Mucosa of descending colon (tissue), 3 donors: ENCODE data around the gene KIFC3. TPM values are rescaled to one million over a fixed set of nuclear protein-coding genes. Genes with fewer than 3 reads are reported as not detected.
"Not testable (repeated sequence)": the region's sequence is repeated elsewhere in the genome, so short reads cannot be mapped to it uniquely, and the experiment has no call there.

Source experiments
- ATAC-seq: fragments of 200-7000 bp; cut with Tn5 transposase; one replicate; pipeline ENCODE4 v1.9.1; 2020; ENCODE audit warnings: mild to moderate bottlenecking, moderate library complexity
- DNase-seq, 3 donors: peaks; one replicate each; pipeline ENCODE4 v3.0.0-alpha.2; 2020
- H3K36me3 ChIP-seq: fragments of 200-600 bp; one replicate; pipeline ENCODE4 v1.8.0; 2021; ENCODE audit warnings: low read depth, mild to moderate bottlenecking
- H3K4me1 ChIP-seq: fragments of 200-600 bp; one replicate; pipeline ENCODE4 v1.8.0; 2021; ENCODE audit warnings: low read depth, mild to moderate bottlenecking
- H3K4me3 ChIP-seq: fragments of 200-600 bp; one replicate; pipeline ENCODE4 v1.8.0; 2021; ENCODE audit warnings: mild to moderate bottlenecking
- H3K9me3 ChIP-seq: fragments of 200-600 bp; one replicate; pipeline ENCODE4 v1.8.0; 2021; ENCODE audit warnings: mild to moderate bottlenecking
- CTCF ChIP-seq: fragments of 200-600 bp; IDR thresholded peaks from one replicate; pipeline ENCODE4 v1.8.0; 2022; ENCODE audit warnings: antibody characterized with exemption, mild to moderate bottlenecking
- intact Hi-C, 2 donors: fragments of 100-400 bp; cut with DNase I in 1 of 2; cut with micrococcal nuclease in 1 of 2; formaldehyde crosslinking; loops; one replicate each; pipeline versions ENCODE4 v1.11.0 to v1.11.1; 2022; cut with DNase I, micrococcal nuclease
- microRNA-seq: library from miRNA; unstranded; fragments of <30 nt; microRNA quantifications from one replicate; pipeline ENCODE4, GENCODE V29; 2019
- total RNA-seq, 3 donors: library from RNA; stranded (reverse); fragmentation: NEBNext Ultra II Directional in 2 of 3; extraction: Animal tissue kit (Norgen Biotek cat#: 25700) in 2 of 3; gene quantifications; one replicate each; pipeline versions ENCODE4 v1.2.1 to v1.2.4, GENCODE V29; 2021 to 2023
- donor health status: DM: no; HTN: no; CAD: no; lungs with moderate emphysema.
- donor health status: DM: no; HTN: no; CAD: no.
- donor health status: DM: no; HTN: yes; CAD: no.

KIFC3 gene
- total RNA-seq, 3 donors from 2014 or later = 3.7 to 17.2 (median 8.3) TPM

DNA sequence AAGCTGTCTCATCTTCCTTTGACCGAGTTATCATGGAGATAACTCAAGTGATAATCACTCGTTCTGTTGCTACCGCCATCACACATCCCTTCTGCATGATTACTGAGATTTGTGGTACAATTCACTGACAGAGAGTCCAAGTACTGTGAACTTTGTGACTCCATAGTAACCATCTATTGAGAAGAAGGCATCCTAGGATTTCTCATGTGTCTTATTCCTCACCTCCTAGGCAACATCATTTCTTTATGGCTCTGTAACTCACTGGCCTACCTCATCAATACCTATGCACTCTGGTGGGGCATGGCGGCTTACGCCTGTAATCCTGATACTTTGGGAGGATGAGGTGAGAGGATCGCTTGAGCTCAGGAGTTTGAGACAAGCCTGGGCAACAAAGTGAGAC, 88.2 kb downstream of the KIFC3 start:
- no peaks in the 10 kb centered on the region for H3K4me1 ChIP-seq
- no peak for TF ChIP-seq CTCF
- H3K9me3 ChIP-seq = no peaks in the 10 kb centered on the region
- DNase-seq (no peak), ATAC-seq (no peak)
- intact Hi-C loops = no loop called here
- H3K36me3 ChIP-seq = no peaks in the 10 kb centered on the region
- H3K4me3 ChIP-seq = no peak overlapping the region

GRCh38 chr16:57713596-57713995, 88.7 kb downstream of the KIFC3 start:
- Histone ChIP-seq H3K36me3 (no peaks in the 10 kb centered on the region), H3K9me3 (no peaks in the 10 kb centered on the region), H3K4me1 (no peaks in the 10 kb centered on the region), H3K4me3 (no peak overlapping the region)
- ATAC-seq (no peak), DNase-seq (no peak)
- TF ChIP-seq CTCF = no peak
- intact Hi-C loops = no loop called here

- H3K4me1 ChIP-seq, DNase-seq, ATAC-seq, H3K36me3 ChIP-seq, intact Hi-C loops, H3K9me3 ChIP-seq, H3K4me3 ChIP-seq: not testable (repeated sequence)
Observed at GRCh38 chr16:57712569-57712968, 89.7 kb downstream of the KIFC3 start.

DNA sequence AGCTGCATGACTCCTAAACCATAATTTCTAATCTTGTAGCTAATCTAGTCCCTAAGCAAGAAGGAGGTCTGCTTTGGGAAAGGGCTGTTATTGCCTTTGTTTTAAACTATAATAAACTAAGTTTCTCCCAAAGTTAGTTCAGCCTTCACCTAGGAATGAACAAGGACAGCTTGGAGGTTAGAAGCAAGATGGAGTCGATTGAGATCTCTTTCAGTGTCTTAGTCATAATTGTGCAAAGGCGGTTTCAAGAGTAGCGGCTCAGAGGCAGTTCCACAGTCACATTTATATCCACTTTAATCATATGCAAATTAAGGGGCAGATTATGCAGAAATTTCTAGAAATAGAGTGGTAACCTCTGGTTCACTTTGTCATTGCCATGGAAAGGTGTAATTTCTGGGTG, 90.3 kb downstream of the KIFC3 start:
- Histone ChIP-seq H3K4me3 (no peak overlapping the region), H3K36me3 (no peaks in the 10 kb centered on the region), H3K9me3 (no peaks in the 10 kb centered on the region), H3K4me1 (no peaks in the 10 kb centered on the region)
- DNase-seq (no peak), ATAC-seq (no peak)
- intact Hi-C loops = no loop called here
- TF ChIP-seq CTCF = no peak

- no peaks in the 10 kb centered on the region for H3K4me1 ChIP-seq
- DNase-seq (no peak), ATAC-seq (no peak)
- no peaks in the 10 kb centered on the region for H3K36me3 ChIP-seq
- TF ChIP-seq CTCF = no peak
- H3K9me3 ChIP-seq = no peaks in the 10 kb centered on the region
- intact Hi-C loops = no loop called here
- H3K4me3 ChIP-seq = no peak overlapping the region
Observed at GRCh38 chr16:57711346-57711745, 90.9 kb downstream of the KIFC3 start.

GRCh38 chr16:57709663-57710062, 92.6 kb downstream of the KIFC3 start:
- Histone ChIP-seq H3K9me3 (no peaks in the 10 kb centered on the region), H3K36me3 (no peaks in the 10 kb centered on the region), H3K4me1 (no peaks in the 10 kb centered on the region), H3K4me3 (no peak overlapping the region)
- ATAC-seq (no peak), DNase-seq (no peak)
- intact Hi-C loops = no loop called here
- TF ChIP-seq CTCF = no peak

Small RNA genes lying within 50 kb of the gene (microRNA-seq; reads per million reads assigned to microRNA genes)
- gene MIR6772 = not detected

Other genes with a start within 250 kb of the KIFC3 start
- 100 to 1,000 TPM in 1 of 3 donors, 10 to 100 TPM in 2; 37.0 to 104 (median 98.4) TPM for gene ADGRG1, start 173.9 kb downstream of the KIFC3 start, total RNA-seq
- 1 to 10 TPM in 2 of 3 donors, under 1 TPM in 1; 0.84 to 3.4 (median 1.8) TPM for gene ADGRG3, start 134.2 kb downstream of the KIFC3 start, total RNA-seq
- not detected for gene DRC7, start 107.7 kb downstream of the KIFC3 start, total RNA-seq
- 10 to 100 TPM; 12.8 to 21.1 (median 17.9) TPM for gene KATNB1, start 66.7 kb downstream of the KIFC3 start, total RNA-seq
- 1 to 10 TPM in 1 of 3 donors, under 1 TPM in 2; 0.14 to 2.0 (median 0.55) TPM for gene CNGB1, start 168.6 kb upstream of the KIFC3 start, total RNA-seq
- 1 to 10 TPM; 5.9 to 9.7 (median 7.3) TPM for gene ZNF319, start 198.2 kb upstream of the KIFC3 start, total RNA-seq
- 10 to 100 TPM; 45.1 to 50.2 (median 47.4) TPM for gene USB1, start 198.9 kb upstream of the KIFC3 start, total RNA-seq
- gene MMP15, start 223.3 kb upstream of the KIFC3 start, total RNA-seq = 100 to 1,000 TPM in 1 of 3 donors, 10 to 100 TPM in 2; 57.9 to 140 (median 96.5) TPM